WTC11 (cell line): ENCODE data around the gene PARVB. TPM values are rescaled to one million over a fixed set of nuclear protein-coding genes. Genes with fewer than 3 reads are reported as not detected.

Experiments used
- ATAC-seq: fragments of 200-7000 bp; cut with Tn5 transposase; 2 replicates; pipeline ENCODE4 v1.10.0; 2021; ENCODE audit warnings: mild to moderate bottlenecking, moderate library complexity
- CTCF ChIA-PET: fragments of 300-600 bp; sonication (Branson Sonifier 250); formaldehyde crosslinking; loops from one replicate; lab custom pipeline; 2021; ENCODE audit warnings: antibody characterized with exemption; lab: Charles Lee
- POLR2A ChIA-PET: fragments of 350-600 bp; sonication (Branson Sonifier 250); formaldehyde crosslinking; loops from one replicate; lab custom pipeline; 2021; ENCODE audit warnings: antibody characterized with exemption; lab: Charles Lee
- DNase-seq: peaks from one replicate; pipeline ENCODE4 v3.0.0; 2021; ENCODE audit warnings: low spot score
- H3K27ac Mint-ChIP-seq: 2 replicates; pipeline ENCODE4 v1.8.0; 2021; ENCODE audit warnings: mixed read lengths
- H3K27me3 Mint-ChIP-seq: 2 replicates; pipeline ENCODE4 v1.8.0; 2021; ENCODE audit warnings: low read depth, mild to moderate bottlenecking, moderate library complexity, mixed read lengths
- H3K36me3 Mint-ChIP-seq: 2 replicates; pipeline ENCODE4 v1.8.0; 2021; ENCODE audit warnings: mixed read lengths
- H3K4me1 Mint-ChIP-seq: 2 replicates; pipeline ENCODE4 v1.8.0; 2022; ENCODE audit warnings: mixed read lengths
- H3K4me3 Mint-ChIP-seq: 2 replicates; pipeline ENCODE4 v1.8.0; 2021; ENCODE audit warnings: mild to moderate bottlenecking, moderate library complexity, mixed read lengths
- H3K9me3 Mint-ChIP-seq: 2 replicates; pipeline ENCODE4 v1.8.0; 2021; ENCODE audit warnings: mixed read lengths
- ARID4B ChIP-seq: sonication (generic); formaldehyde crosslinking; IDR thresholded peaks from 2 replicates; pipeline ENCODE4 v1.8.0; 2023; ENCODE audit warnings: missing genetic modification reagents, mild to moderate bottlenecking, borderline replicate concordance
- ATF1 ChIP-seq: sonication (generic); formaldehyde crosslinking; IDR thresholded peaks from 2 replicates; pipeline ENCODE4 v1.8.1; 2023; ENCODE audit warnings: mild to moderate bottlenecking, moderate library complexity, missing genetic modification reagents
- ELF4 ChIP-seq: sonication (generic); formaldehyde crosslinking; IDR thresholded peaks from 2 replicates; pipeline ENCODE4 v1.8.1; 2022; ENCODE audit warnings: low read depth, mild to moderate bottlenecking, moderate library complexity, missing genetic modification reagents
- ESRRA ChIP-seq: sonication (generic); formaldehyde crosslinking; IDR thresholded peaks from 2 replicates; pipeline ENCODE4 v1.8.1; 2022; ENCODE audit warnings: mild to moderate bottlenecking, missing genetic modification reagents, borderline replicate concordance
- ETV6 ChIP-seq: sonication (generic); formaldehyde crosslinking; IDR thresholded peaks from 2 replicates; pipeline ENCODE4 v1.8.1; 2022; ENCODE audit warnings: mild to moderate bottlenecking, missing genetic modification reagents
- FOXK1 ChIP-seq: sonication (generic); formaldehyde crosslinking; IDR thresholded peaks from 2 replicates; pipeline ENCODE4 v1.8.0; 2022; ENCODE audit warnings: mild to moderate bottlenecking, moderate library complexity, missing genetic modification reagents
- GABPB1 ChIP-seq: sonication (generic); formaldehyde crosslinking; IDR thresholded peaks from 2 replicates; pipeline ENCODE4 v1.8.1; 2023; ENCODE audit warnings: mild to moderate bottlenecking, missing genetic modification reagents
- NFE2L1 ChIP-seq: sonication (generic); formaldehyde crosslinking; IDR thresholded peaks from 2 replicates; pipeline ENCODE4 v1.8.1; 2023; ENCODE audit warnings: missing genetic modification reagents
- PREB ChIP-seq: sonication (generic); formaldehyde crosslinking; IDR thresholded peaks from 2 replicates; pipeline ENCODE4 v1.8.1; 2022; ENCODE audit warnings: mild to moderate bottlenecking, missing genetic modification reagents, moderate library complexity, borderline replicate concordance
- RELA ChIP-seq: sonication (generic); formaldehyde crosslinking; IDR thresholded peaks from 2 replicates; pipeline ENCODE4 v1.8.1; 2022; ENCODE audit warnings: missing genetic modification reagents, mild to moderate bottlenecking, borderline replicate concordance
- RORB ChIP-seq: fragments of 250-450 bp; sonication (Bioruptor Pico); IDR thresholded peaks from 2 replicates; pipeline ENCODE4 v1.9.0; 2021; ENCODE audit warnings: mild to moderate bottlenecking
- SMAD3 ChIP-seq: sonication (generic); formaldehyde crosslinking; IDR thresholded peaks from 2 replicates; pipeline ENCODE4 v1.8.0; 2022; ENCODE audit warnings: missing genetic modification reagents, mild to moderate bottlenecking, borderline replicate concordance
- TEAD1 ChIP-seq: sonication (generic); formaldehyde crosslinking; IDR thresholded peaks from 2 replicates; pipeline ENCODE4 v1.8.0; 2022; ENCODE audit warnings: mild to moderate bottlenecking, missing genetic modification reagents
- TEAD4 ChIP-seq: sonication (generic); formaldehyde crosslinking; IDR thresholded peaks from 2 replicates; pipeline ENCODE4 v1.8.0; 2022; ENCODE audit warnings: mild to moderate bottlenecking, missing genetic modification reagents
- USF1 ChIP-seq: sonication (generic); formaldehyde crosslinking; IDR thresholded peaks from 2 replicates; pipeline ENCODE4 v1.8.0; 2022; ENCODE audit warnings: mild to moderate bottlenecking, missing genetic modification reagents
- ZNF121 ChIP-seq: sonication (generic); formaldehyde crosslinking; IDR thresholded peaks from 2 replicates; pipeline ENCODE4 v1.8.0; 2023; ENCODE audit warnings: missing genetic modification reagents
- ZNF317 ChIP-seq: sonication (generic); formaldehyde crosslinking; IDR thresholded peaks from 2 replicates; pipeline ENCODE4 v1.8.1; 2023; ENCODE audit warnings: low read depth, mild to moderate bottlenecking, moderate library complexity, missing genetic modification reagents, borderline replicate concordance
- ZNF416 ChIP-seq: fragments of 250-450 bp; sonication (Bioruptor Pico); IDR thresholded peaks from 2 replicates; pipeline ENCODE4 v1.9.0; 2021; ENCODE audit warnings: mild to moderate bottlenecking, inconsistent platforms
- total RNA-seq: library from RNA; stranded (reverse); gene quantifications from 3 replicates; pipeline ENCODE4 v1.2.3, GENCODE V29; 2021
- TF ChIP-seq, protein P1 (sequence below): sonication (generic); formaldehyde crosslinking; IDR thresholded peaks from 2 replicates; pipeline ENCODE4 v1.8.1; 2022; ENCODE audit warnings: missing genetic modification reagents, borderline replicate concordance
- TF ChIP-seq, protein P2 (sequence below): sonication (generic); formaldehyde crosslinking; IDR thresholded peaks from 2 replicates; pipeline ENCODE4 v1.8.1; 2022; ENCODE audit warnings: low read depth, mild to moderate bottlenecking, moderate library complexity, missing genetic modification reagents, borderline replicate concordance
- TF ChIP-seq, protein P3 (sequence below): sonication (generic); formaldehyde crosslinking; IDR thresholded peaks from 2 replicates; pipeline ENCODE4 v1.8.1; 2023; ENCODE audit warnings: mild to moderate bottlenecking, missing genetic modification reagents, moderate library complexity

PARVB gene
- total RNA-seq, 1 experiment from 2014 or later = 3.3 TPM

GRCh38 chr22:44166498-44167276 lies 142.6 kb downstream of the PARVB start:
- Mint-ChIP-seq H3K27ac (no peak overlapping the region), H3K36me3 (no peaks in the 10 kb centered on the region), H3K4me3 (no peak overlapping the region), H3K9me3 (no peaks in the 10 kb centered on the region), H3K27me3 (no peaks in the 10 kb centered on the region), H3K4me1 (peaks cover 18% of the 10 kb centered on the region)
- POLR2A ChIA-PET = interaction anchor here (0.5 kb wide), 1 partner anchor 165 kb away, joined by 3 read pairs; no protein-coding TSS in a partner anchor
- DNase-seq (no peak), ATAC-seq (no peak)
- CTCF ChIA-PET = interaction anchor here (1.4 kb wide), 1 partner anchor 81 kb away, joined by 5 read pairs; no protein-coding TSS in a partner anchor
- TF ChIP-seq USF1 (CRISPR knock-in tag) (no peak), TEAD4 (CRISPR knock-in tag) (no peak), RELA (no peak)

DNA sequence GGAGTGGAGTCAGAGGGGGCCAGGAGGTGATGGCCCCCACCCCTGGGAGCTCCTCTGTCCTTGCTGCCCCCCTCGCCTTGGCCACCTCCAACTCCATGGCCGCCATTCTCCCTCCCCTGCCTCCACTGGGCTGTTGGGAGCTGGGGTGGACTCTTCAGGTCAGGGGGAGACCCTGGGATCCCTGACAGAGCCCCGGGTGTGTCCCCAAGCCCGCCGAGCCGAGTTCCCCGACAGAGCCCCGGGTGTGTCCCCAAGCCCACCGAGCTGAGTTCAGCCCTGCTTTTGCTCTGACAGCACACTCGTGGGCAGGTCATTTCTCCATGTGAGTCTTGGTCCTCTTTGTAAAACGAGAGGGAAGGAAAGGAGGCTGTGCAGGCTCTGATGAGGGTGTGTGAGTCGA lies 143.4 kb downstream of the PARVB start:
- Mint-ChIP-seq H3K4me3 (no peak overlapping the region), H3K4me1 (peaks cover 19% of the 10 kb centered on the region), H3K9me3 (no peaks in the 10 kb centered on the region), H3K27ac (no peak overlapping the region), H3K27me3 (no peaks in the 10 kb centered on the region), H3K36me3 (no peaks in the 10 kb centered on the region)
- no peak for TF ChIP-seq ETV6 (CRISPR knock-in tag)
- no peak for TF ChIP-seq NFE2L1 (CRISPR knock-in tag)
- no peak for TF ChIP-seq ZNF416 (CRISPR knock-in tag)
- TF ChIP-seq GABPB1 = no peak
- TF ChIP-seq, protein P1, sequence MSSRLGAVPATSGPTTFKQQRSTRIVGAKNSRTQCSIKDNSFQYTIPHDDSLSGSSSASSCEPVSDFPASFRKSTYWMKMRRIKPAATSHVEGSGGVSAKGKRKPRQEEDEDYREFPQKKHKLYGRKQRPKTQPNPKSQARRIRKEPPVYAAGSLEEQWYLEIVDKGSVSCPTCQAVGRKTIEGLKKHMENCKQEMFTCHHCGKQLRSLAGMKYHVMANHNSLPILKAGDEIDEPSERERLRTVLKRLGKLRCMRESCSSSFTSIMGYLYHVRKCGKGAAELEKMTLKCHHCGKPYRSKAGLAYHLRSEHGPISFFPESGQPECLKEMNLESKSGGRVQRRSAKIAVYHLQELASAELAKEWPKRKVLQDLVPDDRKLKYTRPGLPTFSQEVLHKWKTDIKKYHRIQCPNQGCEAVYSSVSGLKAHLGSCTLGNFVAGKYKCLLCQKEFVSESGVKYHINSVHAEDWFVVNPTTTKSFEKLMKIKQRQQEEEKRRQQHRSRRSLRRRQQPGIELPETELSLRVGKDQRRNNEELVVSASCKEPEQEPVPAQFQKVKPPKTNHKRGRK (CRISPR knock-in tag) = no peak
- TF ChIP-seq, protein P2, sequence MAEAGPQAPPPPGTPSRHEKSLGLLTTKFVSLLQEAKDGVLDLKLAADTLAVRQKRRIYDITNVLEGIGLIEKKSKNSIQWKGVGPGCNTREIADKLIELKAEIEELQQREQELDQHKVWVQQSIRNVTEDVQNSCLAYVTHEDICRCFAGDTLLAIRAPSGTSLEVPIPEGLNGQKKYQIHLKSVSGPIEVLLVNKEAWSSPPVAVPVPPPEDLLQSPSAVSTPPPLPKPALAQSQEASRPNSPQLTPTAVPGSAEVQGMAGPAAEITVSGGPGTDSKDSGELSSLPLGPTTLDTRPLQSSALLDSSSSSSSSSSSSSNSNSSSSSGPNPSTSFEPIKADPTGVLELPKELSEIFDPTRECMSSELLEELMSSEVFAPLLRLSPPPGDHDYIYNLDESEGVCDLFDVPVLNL (CRISPR knock-in tag) = no peak
- no peak for TF ChIP-seq ELF4 (CRISPR knock-in tag)
- no peak for TF ChIP-seq ZNF121 (CRISPR knock-in tag)
- TF ChIP-seq, protein P3, sequence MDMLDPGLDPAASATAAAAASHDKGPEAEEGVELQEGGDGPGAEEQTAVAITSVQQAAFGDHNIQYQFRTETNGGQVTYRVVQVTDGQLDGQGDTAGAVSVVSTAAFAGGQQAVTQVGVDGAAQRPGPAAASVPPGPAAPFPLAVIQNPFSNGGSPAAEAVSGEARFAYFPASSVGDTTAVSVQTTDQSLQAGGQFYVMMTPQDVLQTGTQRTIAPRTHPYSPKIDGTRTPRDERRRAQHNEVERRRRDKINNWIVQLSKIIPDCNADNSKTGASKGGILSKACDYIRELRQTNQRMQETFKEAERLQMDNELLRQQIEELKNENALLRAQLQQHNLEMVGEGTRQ (CRISPR knock-in tag) = no peak
- no peak for TF ChIP-seq ATF1 (CRISPR knock-in tag)
- TF ChIP-seq RELA = no peak
- no peak for TF ChIP-seq ZNF317
- TF ChIP-seq PREB (CRISPR knock-in tag) = no peak
- no peak for TF ChIP-seq ARID4B (CRISPR knock-in tag)
- TF ChIP-seq TEAD1 (CRISPR knock-in tag) = no peak
- TF ChIP-seq FOXK1 (CRISPR knock-in tag) = no peak
- no peak for TF ChIP-seq RORB (CRISPR knock-in tag)
- TF ChIP-seq ESRRA (CRISPR knock-in tag) = no peak
- no peak for TF ChIP-seq SMAD3 (CRISPR knock-in tag)
- POLR2A ChIA-PET = no interaction called here
- no peak for DNase-seq
- ATAC-seq = no peak
- CTCF ChIA-PET = interaction anchor here (0.5 to 1.4 kb wide), 2 partner anchors 82 to 247 kb away, joined by 3 to 5 read pairs; no protein-coding TSS in a partner anchor
